ENCODE results near the gene KL. TPM values are rescaled to one million over a fixed set of nuclear protein-coding genes. Genes with fewer than 3 reads are reported as not detected.

The KL gene
- total and polyA plus RNA-seq, 4 donors: 1.4 to 24.5 (median 5.7) TPM

DNA sequence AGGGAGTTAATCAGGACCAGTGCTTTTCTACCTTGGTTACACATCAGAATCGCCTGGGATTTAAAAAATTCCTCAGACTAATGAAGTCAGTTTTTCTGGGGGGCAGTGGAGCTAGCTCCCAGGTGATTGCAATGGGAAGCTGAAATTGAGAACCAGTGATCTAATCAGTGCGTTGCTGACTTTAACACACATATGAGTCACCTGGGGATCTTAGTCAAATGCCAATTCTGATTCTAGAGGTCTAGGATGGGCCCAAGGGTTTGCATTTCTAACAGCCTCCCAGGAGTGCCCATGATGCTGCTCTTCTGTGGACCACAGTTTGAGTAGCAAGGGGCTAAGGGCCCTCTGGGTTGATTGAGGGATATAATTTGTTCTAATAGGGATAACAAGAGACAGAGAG lies 54.5 kb downstream of the KL start:
- H3K4me1 ChIP-seq (ENCODE audit: control insufficient read depth in 5 of 5, insufficient read depth in 5 of 5, low read length in 5 of 5): no peaks in the 10 kb centered on the region
- H3K9me3 ChIP-seq (ENCODE audit: control insufficient read depth in 4 of 4, insufficient read depth in 3 of 4, low read length in 3 of 4): no peaks in the 10 kb centered on the region
- peaks cover 0 to 2% (median 0%) of the 10 kb centered on the region in 4 donors for H3K36me3 ChIP-seq (ENCODE audit: control insufficient read depth in 4 of 4, insufficient read depth in 4 of 4, low read length in 4 of 4)
- 88 to 89% methylated on average over 2 of the region's 2 CpGs for WGBS, 2 donors
- H3K27ac ChIP-seq (ENCODE audit: low read depth in 1 of 2, low read length in 1 of 2): no peak overlapping the region
- no peak overlapping the region for H3K9ac ChIP-seq (ENCODE audit: insufficient read depth in 1 of 2, low read length in 2 of 2)
- TF ChIP-seq CTCF (IDR thresholded peaks at IDR 0.05; ENCODE audit: control extremely low read depth, extremely low read depth): no peak
- DNase-seq: no peak
- no peak overlapping the region for H3K4me3 ChIP-seq
- no peak for ATAC-seq (ENCODE audit: insufficient read depth, low FRiP score)
- no peaks in the 10 kb centered on the region for H3K27me3 ChIP-seq (ENCODE audit: control insufficient read depth in 3 of 3, insufficient read depth in 3 of 3, low read length in 2 of 3)

- H3K9me3 ChIP-seq (ENCODE audit: control insufficient read depth in 4 of 4, insufficient read depth in 3 of 4, low read length in 3 of 4): no peaks in the 10 kb centered on the region
- H3K27ac ChIP-seq (ENCODE audit: low read depth in 1 of 2, low read length in 1 of 2): no peak overlapping the region
- no peaks in the 10 kb centered on the region for H3K27me3 ChIP-seq (ENCODE audit: control insufficient read depth in 3 of 3, insufficient read depth in 3 of 3, low read length in 2 of 3)
- DNase-seq: no peak
- H3K9ac ChIP-seq (ENCODE audit: insufficient read depth in 1 of 2, low read length in 2 of 2): no peak overlapping the region
- H3K4me3 ChIP-seq: no peak overlapping the region
- no peaks in the 10 kb centered on the region for H3K36me3 ChIP-seq (ENCODE audit: control insufficient read depth in 4 of 4, insufficient read depth in 4 of 4, low read length in 4 of 4)
- H3K4me1 ChIP-seq (ENCODE audit: control insufficient read depth in 5 of 5, insufficient read depth in 5 of 5, low read length in 5 of 5): no peaks in the 10 kb centered on the region
- WGBS, 2 donors: 88 to 90% methylated on average over 2 of the region's 2 CpGs
- no peak for ATAC-seq (ENCODE audit: insufficient read depth, low FRiP score)
- no peak for TF ChIP-seq CTCF (IDR thresholded peaks at IDR 0.05; ENCODE audit: control extremely low read depth, extremely low read depth)
Observed at GRCh38 chr13:33072282-33072681, 56.1 kb downstream of the KL start.

GRCh38 chr13:33072759-33073158 lies 56.5 kb downstream of the KL start:
- ATAC-seq (ENCODE audit: insufficient read depth, low FRiP score) (no peak), DNase-seq (no peak)
- TF ChIP-seq CTCF (IDR thresholded peaks at IDR 0.05; ENCODE audit: control extremely low read depth, extremely low read depth): no peak
- H3K27me3 ChIP-seq (ENCODE audit: control insufficient read depth in 3 of 3, insufficient read depth in 3 of 3, low read length in 2 of 3): no peaks in the 10 kb centered on the region
- no peak overlapping the region for H3K27ac ChIP-seq (ENCODE audit: low read depth in 1 of 2, low read length in 1 of 2)
- no peaks in the 10 kb centered on the region for H3K4me1 ChIP-seq (ENCODE audit: control insufficient read depth in 5 of 5, insufficient read depth in 5 of 5, low read length in 5 of 5)
- no peak overlapping the region for H3K9ac ChIP-seq (ENCODE audit: insufficient read depth in 1 of 2, low read length in 2 of 2)
- H3K9me3 ChIP-seq (ENCODE audit: control insufficient read depth in 4 of 4, insufficient read depth in 3 of 4, low read length in 3 of 4): no peaks in the 10 kb centered on the region
- no peak overlapping the region for H3K4me3 ChIP-seq
- H3K36me3 ChIP-seq (ENCODE audit: control insufficient read depth in 4 of 4, insufficient read depth in 4 of 4, low read length in 4 of 4): no peaks in the 10 kb centered on the region
- WGBS, 2 donors: 75 to 98% methylated on average over 1 of the region's 1 CpG

GRCh38 chr13:33073338-33073737 lies 57.1 kb downstream of the KL start:
- 91 to 95% methylated on average over 3 of the region's 3 CpGs for WGBS, 2 donors
- TF ChIP-seq CTCF (IDR thresholded peaks at IDR 0.05; ENCODE audit: control extremely low read depth, extremely low read depth): no peak
- H3K27ac ChIP-seq (ENCODE audit: low read depth in 1 of 2, low read length in 1 of 2): no peak overlapping the region
- DNase-seq: no peak
- H3K4me1 ChIP-seq (ENCODE audit: control insufficient read depth in 5 of 5, insufficient read depth in 5 of 5, low read length in 5 of 5): no peaks in the 10 kb centered on the region
- no peaks in the 10 kb centered on the region for H3K36me3 ChIP-seq (ENCODE audit: control insufficient read depth in 4 of 4, insufficient read depth in 4 of 4, low read length in 4 of 4)
- no peak overlapping the region for H3K9ac ChIP-seq (ENCODE audit: insufficient read depth in 1 of 2, low read length in 2 of 2)
- no peak overlapping the region for H3K4me3 ChIP-seq
- no peaks in the 10 kb centered on the region for H3K9me3 ChIP-seq (ENCODE audit: control insufficient read depth in 4 of 4, insufficient read depth in 3 of 4, low read length in 3 of 4)
- no peak for ATAC-seq (ENCODE audit: insufficient read depth, low FRiP score)
- no peaks in the 10 kb centered on the region for H3K27me3 ChIP-seq (ENCODE audit: control insufficient read depth in 3 of 3, insufficient read depth in 3 of 3, low read length in 2 of 3)
